Suprapubic skin (tissue), 4 donors: ENCODE results near the gene ADTRP. TPM values are rescaled to one million over a fixed set of nuclear protein-coding genes. Genes with fewer than 3 reads are reported as not detected.

Experiments
- DNase-seq, 2 donors: peaks; one replicate each; pipeline ENCODE4 v3.0.0-alpha.2; 2019; ENCODE audit warnings: low spot score in 2 of 2
- H3K27ac ChIP-seq: fragments of 200-600 bp; sonication (generic); one replicate; pipeline ENCODE4 v1.5.1; 2019
- H3K27me3 ChIP-seq: fragments of 200-600 bp; sonication (generic); one replicate; pipeline ENCODE4 v1.5.1; 2019
- H3K36me3 ChIP-seq: fragments of 200-600 bp; sonication (generic); one replicate; pipeline ENCODE4 v1.5.1; 2019
- H3K4me1 ChIP-seq: fragments of 200-600 bp; sonication (generic); one replicate; pipeline ENCODE4 v1.5.1; 2019
- H3K4me3 ChIP-seq: fragments of 200-600 bp; sonication (generic); one replicate; pipeline ENCODE4 v1.5.1; 2019; ENCODE audit warnings: mild to moderate bottlenecking
- H3K9me3 ChIP-seq: fragments of 200-600 bp; sonication (generic); one replicate; pipeline ENCODE4 v1.5.1; 2019
- CTCF ChIP-seq, 2 donors: fragments of 200-600 bp in 1 of 2; fragments of 450-650 bp in 1 of 2; sonication (generic) in 1 of 2; IDR thresholded peaks; one replicate each; pipeline ENCODE4 v1.5.1; 2016 to 2019; ENCODE audit warnings: antibody characterized with exemption in 2 of 2, mild to moderate bottlenecking in 1 of 2, moderate library complexity in 1 of 2
- EP300 ChIP-seq: sonication (generic); formaldehyde crosslinking; IDR thresholded peaks from one replicate; pipeline ENCODE4 v1.6.1; 2017; ENCODE audit warnings: antibody characterized with exemption
- POLR2A ChIP-seq, 2 donors: fragments of 450-650 bp; IDR thresholded peaks; one replicate each; pipeline ENCODE4 v1.6.1; 2017; ENCODE audit warnings: antibody characterized with exemption in 2 of 2, mild to moderate bottlenecking in 2 of 2, moderate library complexity in 2 of 2
- POLR2AphosphoS5 ChIP-seq, 3 donors: sonication (generic); formaldehyde crosslinking; IDR thresholded peaks; one replicate each; pipeline ENCODE4 v1.6.1; 2017; ENCODE audit warnings: antibody characterized with exemption in 3 of 3
- WGBS: methylation state at CpG from one replicate; pipeline ENCODE4 v1.1.5; 2018; 5-methylcytosine and 5-hydroxymethylcytosine counted together
- total RNA-seq, 4 donors: library from RNA; depleted of rRNA; stranded (reverse); fragments of >200 nt; gene quantifications; one replicate each; pipeline ENCODE4 v1.1.0, GENCODE V29; 2016

The ADTRP gene
- total RNA-seq, 4 donors from 2014 or later = 19.6 to 39.5 (median 26.2) TPM

- WGBS = 97% methylated on average over 7 of the region's 7 CpGs
- no peak overlapping the region for H3K4me3 ChIP-seq
- no peak overlapping the region for H3K27ac ChIP-seq
- H3K4me1 ChIP-seq = peaks cover 68% of the 10 kb centered on the region
- no peak for DNase-seq
- H3K27me3 ChIP-seq = no peaks in the 10 kb centered on the region
- no peaks in the 10 kb centered on the region for H3K36me3 ChIP-seq
- no peaks in the 10 kb centered on the region for H3K9me3 ChIP-seq
- TF ChIP-seq POLR2A (IDR thresholded peaks at IDR 0.05) = no peak
- TF ChIP-seq CTCF (IDR thresholded peaks at IDR 0.05) = no peak
- no peak for TF ChIP-seq EP300
- no peak for TF ChIP-seq POLR2AphosphoS5 (IDR thresholded peaks at IDR 0.05)
Measured at GRCh38 chr6:11767978-11768756, 10.4 kb downstream of the ADTRP start.

GRCh38 chr6:11767458-11767857 lies 11.1 kb downstream of the ADTRP start:
- no peak for DNase-seq
- no peaks in the 10 kb centered on the region for H3K9me3 ChIP-seq
- peaks cover 67% of the 10 kb centered on the region for H3K4me1 ChIP-seq
- no peak overlapping the region for H3K27ac ChIP-seq
- WGBS = 83% methylated on average over 2 of the region's 2 CpGs
- H3K36me3 ChIP-seq = no peaks in the 10 kb centered on the region
- no peak overlapping the region for H3K4me3 ChIP-seq
- TF ChIP-seq CTCF (IDR thresholded peaks at IDR 0.05) (no peak), EP300 (no peak), POLR2AphosphoS5 (IDR thresholded peaks at IDR 0.05) (no peak), POLR2A (IDR thresholded peaks at IDR 0.05) (no peak)
- no peaks in the 10 kb centered on the region for H3K27me3 ChIP-seq

- DNase-seq = no peak
- peak overlapping the region; percentile 32 for H3K27ac ChIP-seq
- TF ChIP-seq CTCF (IDR thresholded peaks at IDR 0.05) (no peak), POLR2AphosphoS5 (IDR thresholded peaks at IDR 0.05) (no peak), POLR2A (IDR thresholded peaks at IDR 0.05) (no peak), EP300 (no peak)
- H3K27me3 ChIP-seq = no peaks in the 10 kb centered on the region
- 62% methylated on average over 8 of the region's 8 CpGs for WGBS
- H3K4me3 ChIP-seq = no peak overlapping the region
- no peaks in the 10 kb centered on the region for H3K9me3 ChIP-seq
- no peaks in the 10 kb centered on the region for H3K36me3 ChIP-seq
- H3K4me1 ChIP-seq = peaks cover 60% of the 10 kb centered on the region
Measured at GRCh38 chr6:11766589-11767450, 11.8 kb downstream of the ADTRP start.

GRCh38 chr6:11766043-11766442 lies 12.6 kb downstream of the ADTRP start:
- WGBS = 39% methylated on average over 2 of the region's 2 CpGs
- H3K4me3 ChIP-seq = no peak overlapping the region
- TF ChIP-seq POLR2AphosphoS5 (IDR thresholded peaks at IDR 0.05) (no peak), POLR2A (IDR thresholded peaks at IDR 0.05) (no peak), EP300 (no peak), CTCF (IDR thresholded peaks at IDR 0.05) (no peak)
- no peaks in the 10 kb centered on the region for H3K27me3 ChIP-seq
- H3K27ac ChIP-seq = no peak overlapping the region
- no peaks in the 10 kb centered on the region for H3K9me3 ChIP-seq
- H3K4me1 ChIP-seq = peaks cover 55% of the 10 kb centered on the region
- DNase-seq = no peak
- no peaks in the 10 kb centered on the region for H3K36me3 ChIP-seq

GRCh38 chr6:11764250-11764604 lies 14.4 kb downstream of the ADTRP start:
- WGBS = 93% methylated on average over 1 of the region's 1 CpG
- DNase-seq = no peak
- no peak overlapping the region for H3K4me3 ChIP-seq
- no peaks in the 10 kb centered on the region for H3K9me3 ChIP-seq
- H3K27ac ChIP-seq = peak overlapping the region; percentile 40
- no peaks in the 10 kb centered on the region for H3K27me3 ChIP-seq
- H3K4me1 ChIP-seq = peaks cover 48% of the 10 kb centered on the region
- H3K36me3 ChIP-seq = no peaks in the 10 kb centered on the region
- no peak for TF ChIP-seq POLR2A (IDR thresholded peaks at IDR 0.05)
- TF ChIP-seq CTCF (IDR thresholded peaks at IDR 0.05) = no peak
- no peak for TF ChIP-seq POLR2AphosphoS5 (IDR thresholded peaks at IDR 0.05)
